Stimulated activated naive CD8-positive, alpha-beta T cell treated with anti-CD3 and anti-CD28 coated beads, Interleukin-15, Interleukin-2, amounts not matched to agents 100 U/mL and 50 U/mL, for 24 hours (primary cell): ENCODE data around the gene AMH.

Source experiments
- ATAC-seq: fragments of 150-1000 bp; cut with Tn5 transposase; one replicate; pipeline ENCODE4 v1.10.0; 2021
- DNase-seq: peaks from one replicate; pipeline ENCODE4 v3.0.0; 2021

AMH gene

GRCh38 chr19:2221250-2221831, 27.8 kb upstream of the AMH start:
- ATAC-seq (no peak), DNase-seq (no peak)

DNA sequence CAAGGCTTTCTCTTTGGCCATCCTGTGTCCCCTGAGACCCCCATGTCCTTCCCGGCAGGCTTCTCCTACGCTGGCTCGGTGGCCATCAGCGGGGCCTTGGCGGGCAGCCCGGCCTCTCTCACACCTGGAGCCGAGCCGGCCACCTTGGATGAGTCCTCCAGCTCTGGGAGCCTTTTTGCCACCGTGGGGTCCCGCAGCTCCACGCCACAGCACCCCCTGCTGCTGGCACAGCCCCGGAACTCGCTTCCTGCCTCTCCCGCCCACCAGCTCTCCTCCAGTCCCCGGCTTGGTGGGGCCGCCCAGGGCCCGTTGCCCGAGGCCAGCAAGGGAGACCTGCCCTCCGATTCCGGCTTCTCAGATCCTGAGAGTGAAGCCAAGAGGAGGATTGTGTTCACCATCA, 27.2 kb upstream of the AMH start:
- ATAC-seq (no peak), DNase-seq (no peak)

DNA sequence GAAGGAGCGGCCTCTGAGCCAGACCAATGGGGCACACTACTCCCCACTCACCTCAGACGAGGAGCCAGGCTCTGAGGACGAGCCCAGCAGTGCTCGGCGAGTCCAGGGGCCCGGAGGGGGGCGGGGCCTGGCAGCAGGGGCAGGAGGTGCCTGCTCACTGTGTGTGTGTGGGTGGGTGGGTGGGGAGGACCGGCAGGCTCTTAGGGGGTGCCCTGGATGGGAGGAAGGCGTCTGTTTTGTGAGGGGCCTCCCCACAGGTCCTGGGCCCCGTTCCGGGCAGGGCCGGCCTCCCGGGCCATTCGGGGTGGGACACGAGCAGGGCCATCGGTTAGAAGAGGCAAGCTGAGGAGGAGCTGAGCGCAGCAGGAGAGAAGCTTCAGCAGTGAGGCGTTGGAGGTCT, 25.7 kb upstream of the AMH start:
- ATAC-seq (no peak), DNase-seq (no peak)

DNA sequence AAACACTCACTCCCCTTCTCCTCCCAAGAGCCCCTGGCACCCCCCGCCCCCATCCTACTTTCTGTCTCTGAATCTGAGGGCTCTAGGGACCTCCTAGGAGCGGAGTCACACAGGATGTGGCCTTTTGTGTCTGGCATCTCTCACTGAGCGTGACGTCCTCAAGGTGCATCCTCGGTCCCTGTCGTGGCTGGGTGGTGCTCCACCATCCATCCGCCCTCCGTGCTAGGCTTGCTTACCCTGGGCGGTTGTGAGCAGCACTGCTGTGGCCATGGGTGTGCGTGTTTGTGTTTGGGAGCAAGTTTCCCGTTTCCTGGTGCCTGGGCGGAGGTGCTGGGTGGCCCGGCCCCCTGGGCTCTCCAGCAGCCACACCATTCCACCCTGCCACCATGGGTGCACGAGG, 25.2 kb upstream of the AMH start:
- no peak for DNase-seq
- ATAC-seq = peak; percentile 33

- ATAC-seq (no peak), DNase-seq (no peak)
Measured at GRCh38 chr19:2224754-2225349, 24.3 kb upstream of the AMH start.

- no peak for ATAC-seq
Measured at GRCh38 chr19:2225415-2226050, 23.6 kb upstream of the AMH start.

GRCh38 chr19:2226051-2226839, 22.9 kb upstream of the AMH start:
- ATAC-seq = no peak
- DNase-seq = no peak

More at GRCh38 chr19:2225415-2226050, 23.6 kb upstream of the AMH start:
- DNase-seq = no peak

GRCh38 chr19:2226840-2227360, 22.2 kb upstream of the AMH start:
- ATAC-seq = no peak
- no peak for DNase-seq

- no peak for ATAC-seq
- DNase-seq = no peak
Measured at GRCh38 chr19:2227415-2228156, 21.5 kb upstream of the AMH start.

DNA sequence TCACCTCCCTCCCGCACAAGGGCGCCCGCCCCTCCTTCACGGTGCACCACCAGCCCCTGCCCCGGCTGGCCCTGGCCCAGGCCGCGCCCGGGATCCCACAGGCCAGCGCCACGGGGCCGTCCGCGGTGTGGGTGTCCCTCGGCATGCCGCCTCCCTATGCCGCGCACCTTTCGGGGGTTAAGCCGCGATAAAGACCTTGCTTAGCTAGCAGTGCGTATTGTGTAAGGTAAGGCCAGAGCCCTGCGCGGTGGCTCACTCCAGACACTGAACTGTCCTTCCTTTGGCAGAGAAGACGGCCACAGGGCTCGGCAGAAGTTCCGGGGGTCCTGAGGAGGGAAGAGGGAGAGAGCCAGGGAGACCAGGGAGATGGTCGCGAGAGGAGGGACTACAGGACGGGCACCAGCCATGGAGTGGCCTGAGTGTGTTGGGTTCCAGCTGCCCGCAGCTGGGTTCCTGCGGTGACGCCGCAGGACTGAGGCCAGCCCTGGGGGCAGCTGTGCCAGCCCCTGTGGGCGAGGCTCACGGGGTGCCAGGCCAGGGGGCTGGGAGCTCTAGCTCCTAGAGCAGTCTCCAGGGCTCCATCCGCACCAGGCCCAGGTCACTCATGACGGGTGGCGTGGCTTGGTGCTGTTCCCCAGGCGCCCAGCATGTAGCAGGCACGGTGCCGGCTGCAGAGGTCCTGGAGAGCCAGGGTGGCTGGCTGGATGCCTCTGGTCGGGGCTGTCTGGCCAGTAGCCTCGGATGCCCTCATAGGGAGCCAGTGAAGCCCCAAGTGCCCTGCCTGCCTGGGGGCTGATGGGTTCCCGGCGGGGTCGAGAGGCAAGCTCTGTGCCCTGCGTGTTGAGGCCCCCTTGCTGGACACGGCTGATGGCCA, 20.7 kb upstream of the AMH start:
- ATAC-seq (no peak), DNase-seq (no peak)

- ATAC-seq (no peak), DNase-seq (no peak)
Measured at GRCh38 chr19:2229103-2230032, 19.8 kb upstream of the AMH start.

- ATAC-seq (no peak), DNase-seq (no peak)
Measured at GRCh38 chr19:2230033-2230531, 19.0 kb upstream of the AMH start.

DNA sequence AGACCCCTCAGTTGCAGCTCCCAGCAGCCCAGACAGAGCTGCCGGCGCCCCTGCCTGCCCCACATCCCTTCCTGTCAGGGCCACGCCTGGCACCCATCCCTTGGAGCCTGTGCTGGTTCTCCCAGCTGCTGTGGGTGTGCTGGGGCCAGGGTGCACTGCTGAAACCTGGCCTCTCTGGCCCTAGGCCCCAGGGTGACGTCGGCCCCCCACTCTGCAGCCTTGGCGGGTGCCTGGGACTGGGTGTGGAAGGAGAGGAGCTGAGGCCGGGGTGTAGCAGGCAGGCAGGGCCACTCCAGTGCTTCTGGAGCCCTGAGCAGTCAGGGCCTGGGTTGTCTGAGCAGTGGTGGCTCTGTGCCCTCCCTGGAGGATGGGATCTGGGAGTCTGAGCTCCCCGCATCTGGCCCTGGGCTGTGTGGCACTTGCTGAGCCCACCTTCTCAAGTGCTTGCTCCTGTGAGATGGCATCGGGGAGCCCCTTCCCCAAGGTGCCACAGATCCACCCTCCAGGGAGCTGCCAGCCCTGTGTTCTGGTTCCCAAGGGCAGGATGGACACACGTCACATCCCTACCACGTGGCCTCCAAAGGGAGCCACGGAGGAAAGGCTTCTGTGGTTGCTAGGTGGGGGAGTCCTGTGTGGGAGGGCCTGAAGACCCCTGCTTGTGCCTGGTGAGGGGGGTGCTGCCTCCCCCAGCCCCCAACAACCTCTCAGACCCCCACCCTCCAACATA, 18.2 kb upstream of the AMH start:
- DNase-seq (no peak), ATAC-seq (no peak)

- ATAC-seq (no peak), DNase-seq (no peak)
Measured at GRCh38 chr19:2231621-2232221, 17.4 kb upstream of the AMH start.

DNA sequence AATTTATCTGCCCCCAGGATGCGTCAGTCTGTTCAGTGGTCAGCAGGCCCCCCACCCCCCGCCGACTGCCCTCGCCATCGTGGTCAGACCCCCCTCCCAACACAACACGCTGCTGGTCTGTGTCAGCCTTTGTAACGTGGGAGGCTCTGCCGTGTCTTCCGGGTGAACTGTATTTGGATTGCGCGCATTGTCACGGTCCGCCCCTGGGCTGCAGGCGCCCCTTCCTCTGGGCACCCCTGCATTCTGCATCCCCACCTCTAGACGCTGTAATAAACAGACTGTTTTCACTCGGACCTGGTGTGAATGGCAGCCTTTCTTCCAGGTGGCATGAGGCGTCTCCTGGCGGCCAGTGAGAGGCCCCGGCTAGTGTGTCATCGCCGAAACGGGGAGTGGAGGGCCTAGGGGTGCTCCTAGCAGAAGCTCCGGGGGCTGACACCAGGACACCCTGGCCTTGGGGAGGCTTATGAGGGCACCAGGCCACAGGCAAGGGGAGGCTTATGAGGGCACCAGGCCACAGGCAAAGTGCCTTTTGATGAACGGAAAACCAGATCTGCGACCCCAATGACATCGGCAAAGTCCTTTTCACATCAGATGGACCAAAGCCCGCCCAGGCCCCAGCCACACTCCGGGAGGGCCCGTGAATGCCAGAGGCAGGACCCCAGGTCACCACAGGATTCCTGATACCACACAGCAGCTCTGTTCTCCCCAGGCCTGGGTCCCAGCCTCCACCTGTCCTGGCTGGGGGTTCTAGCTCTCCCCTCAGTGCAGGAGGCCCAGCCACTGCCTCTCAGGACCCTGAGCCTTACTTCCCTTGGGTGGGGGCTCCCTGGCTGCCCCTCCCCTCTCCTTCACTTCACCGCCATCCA, 16.6 kb upstream of the AMH start:
- ATAC-seq = no peak
- no peak for DNase-seq

- ATAC-seq = no peak
- DNase-seq = no peak
Measured at GRCh38 chr19:2233601-2234280, 15.4 kb upstream of the AMH start.

DNA sequence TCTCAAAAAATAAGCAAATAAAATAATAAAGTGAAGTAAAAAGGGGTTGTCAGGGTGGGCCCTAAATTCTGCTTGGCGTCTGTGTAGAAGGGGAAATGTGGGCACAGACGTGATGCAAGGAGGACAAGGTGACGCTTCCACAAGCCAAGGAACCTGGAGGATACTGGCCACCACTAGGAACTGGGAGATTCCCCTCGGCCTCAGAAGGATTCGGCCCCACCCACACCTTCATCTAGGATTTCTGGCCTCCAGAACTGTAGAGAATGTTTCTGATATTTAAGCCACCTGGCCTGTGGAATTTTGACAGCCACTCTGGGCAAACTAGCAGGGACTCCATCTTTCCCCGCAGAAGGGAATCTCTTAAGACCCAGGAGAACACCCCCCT, 14.1 kb upstream of the AMH start:
- DNase-seq = no peak
- ATAC-seq = no peak
